NCI-H2081 (cell line): ENCODE data around the gene GJD2.
A peak's percentile ranks its signal among the peaks of the same experiment; 100 is the strongest.

ENCODE experiments used
- DNase-seq, 2 experiments: peaks; one replicate each; lab custom pipeline; 2025; lab: John Stamatoyannopoulos, UW

GJD2 gene

DNA sequence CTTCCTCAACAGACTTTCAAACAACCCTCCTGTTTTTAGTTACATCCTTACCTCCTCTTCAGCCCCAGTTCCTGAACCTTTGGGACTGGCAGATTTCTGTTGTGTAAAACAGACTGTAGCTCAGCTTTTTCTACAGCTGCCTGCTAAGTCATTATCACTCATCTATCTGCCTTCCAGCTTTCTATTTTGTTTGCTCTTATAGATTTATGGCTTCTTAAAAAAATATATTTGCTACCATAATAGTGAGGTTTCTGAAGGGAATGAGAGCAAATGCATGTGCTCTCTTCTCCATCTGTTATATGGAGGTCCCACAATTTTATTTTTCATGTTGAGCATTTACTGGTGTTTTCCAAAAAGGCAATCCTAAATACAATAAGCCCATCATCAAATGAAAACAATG, 18.2 kb upstream of the GJD2 start:
- DNase-seq, result peak in 1 of 2 experiments; percentile 12

GRCh38 chr15:34772312-34772711, 17.5 kb upstream of the GJD2 start:
- DNase-seq, result no peak

DNA sequence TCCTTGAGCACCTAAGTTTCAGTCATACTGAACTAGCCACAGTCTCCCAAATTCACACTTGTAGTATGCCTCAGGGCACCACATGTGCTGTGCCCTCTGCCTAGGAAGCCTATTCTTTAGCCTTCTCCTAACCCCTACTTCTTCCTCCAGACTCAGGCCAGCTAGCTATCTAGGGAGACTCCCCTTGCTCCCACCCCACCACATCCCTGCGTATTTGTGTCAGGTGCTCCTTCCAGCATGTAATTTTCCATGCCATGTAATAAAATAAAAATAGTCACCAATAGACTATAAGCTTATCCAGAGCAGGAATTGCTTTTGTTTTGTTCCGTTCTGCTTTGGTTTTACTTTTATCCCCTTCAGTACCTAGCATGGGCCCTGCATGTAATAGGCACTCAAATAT, 14.9 kb upstream of the GJD2 start:
- DNase-seq, result no peak

- DNase-seq, result no peak
These were observed 13.7 kb upstream of the GJD2 start for GRCh38 chr15:34768530-34768929.

DNA sequence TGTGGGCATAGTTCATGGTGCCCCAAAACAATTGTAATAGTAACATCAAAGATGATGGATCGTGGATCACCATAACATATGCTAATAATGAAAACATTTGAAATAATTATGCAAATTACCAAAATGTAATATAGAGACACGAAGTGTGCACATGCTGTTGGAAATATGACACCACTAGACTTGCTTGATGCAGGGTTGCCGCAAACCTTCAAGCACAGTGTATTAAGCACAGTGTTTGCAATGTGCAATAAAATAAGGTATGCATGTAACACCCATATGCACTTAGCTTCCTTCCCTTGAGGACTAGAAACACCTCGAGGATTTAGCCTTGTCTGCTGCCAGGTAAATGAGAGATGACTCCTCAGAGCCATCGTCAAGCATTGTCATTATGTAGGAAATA, 10.9 kb upstream of the GJD2 start:
- no peak for DNase-seq

DNA sequence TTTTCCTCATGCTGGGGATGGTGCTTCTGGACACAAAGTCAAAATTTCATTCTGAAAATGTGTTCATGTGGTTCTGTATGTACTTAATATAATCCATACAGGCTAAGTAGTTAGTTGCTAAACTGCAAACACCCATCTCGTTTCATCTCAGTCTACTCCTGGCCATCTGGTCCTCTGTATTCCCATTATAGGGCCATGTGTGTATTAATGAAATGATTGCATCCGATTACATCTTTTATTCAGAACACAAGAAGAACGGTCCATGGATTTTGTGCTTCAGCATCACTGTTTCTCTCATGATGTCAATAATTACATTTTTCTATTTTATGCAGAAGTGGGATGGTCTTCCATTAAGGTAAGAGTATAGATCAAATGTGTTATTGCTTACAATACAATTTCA, 6.1 kb upstream of the GJD2 start:
- DNase-seq, result no peak

- DNase-seq, result no peak
These were observed 5.2 kb upstream of the GJD2 start for GRCh38 chr15:34759992-34760391.

- DNase-seq, result peak; percentile 19 to 53
These were observed 4.5 kb upstream of the GJD2 start for GRCh38 chr15:34759347-34759746.

DNA sequence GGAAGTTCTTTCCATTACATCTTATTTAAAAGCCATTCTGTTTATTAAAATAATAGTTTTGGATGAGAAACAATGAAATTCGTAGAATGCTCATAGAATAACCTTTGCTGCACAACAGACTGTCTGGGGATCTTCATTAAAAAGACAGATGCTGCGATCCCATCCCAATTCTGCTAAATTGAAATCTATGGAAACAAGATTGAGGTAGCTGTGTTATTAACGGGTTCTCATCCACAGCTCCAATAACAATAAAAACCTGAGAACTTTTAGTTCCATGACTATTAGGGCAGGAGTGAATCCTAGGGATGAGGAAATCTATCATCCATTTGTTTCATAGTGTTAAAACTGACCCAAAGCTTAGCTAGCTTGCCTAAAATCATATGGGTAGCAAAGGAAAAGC, 2.5 kb upstream of the GJD2 start:
- no peak for DNase-seq

DNA sequence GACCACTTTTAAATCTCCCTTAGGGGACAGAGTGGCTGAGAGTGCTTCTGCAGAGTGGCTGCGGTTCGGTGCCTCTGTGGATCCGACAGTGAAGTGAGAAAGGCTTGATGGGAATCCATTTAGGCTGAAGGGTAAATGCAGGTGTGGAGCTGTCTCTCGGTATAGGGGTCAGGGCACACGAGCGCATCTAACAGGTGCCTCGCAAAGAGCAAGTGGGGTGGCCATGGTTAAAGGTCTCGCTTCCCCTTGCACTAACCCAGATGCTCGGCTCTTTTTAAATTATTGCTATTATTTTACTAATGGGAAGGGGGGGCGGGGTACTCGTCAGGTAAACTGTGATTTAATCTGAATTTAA, 598 bp upstream of the GJD2 start:
- DNase-seq, result no peak

- DNase-seq, result peak in 1 of 2 experiments; percentile 23
These were observed 612 bp downstream of the GJD2 start for GRCh38 chr15:34754171-34754601.

DNA sequence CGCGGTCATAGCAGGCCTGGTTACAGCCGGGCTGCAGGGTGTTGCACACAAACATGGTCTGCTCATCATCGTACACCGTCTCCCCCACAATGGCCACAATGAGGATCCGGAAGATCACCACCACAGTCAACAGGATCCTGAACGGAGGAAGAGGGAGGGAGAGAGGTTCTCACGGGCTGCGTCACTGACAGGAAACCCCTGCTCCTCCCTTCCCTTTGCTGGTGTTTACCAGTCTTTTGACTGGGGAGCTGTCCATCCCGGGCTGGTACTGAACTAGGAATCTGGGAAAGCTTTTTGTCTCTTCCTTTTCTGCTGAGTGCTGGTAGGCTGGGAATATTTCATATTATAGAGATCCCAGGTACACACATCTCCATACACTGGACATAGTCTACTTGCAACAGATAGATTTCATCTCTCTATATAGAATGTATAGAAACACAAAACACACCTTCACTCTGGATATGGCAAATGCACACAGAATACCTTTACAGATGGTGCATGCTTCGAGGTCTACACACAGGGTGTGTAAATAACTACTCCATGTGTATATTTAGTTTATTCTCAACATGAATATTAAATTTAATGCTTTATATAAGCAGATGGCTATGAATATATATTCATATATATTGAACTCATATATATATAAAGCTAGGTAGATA, 1.4 kb downstream of the GJD2 start:
- DNase-seq, result no peak

- no peak for DNase-seq
These were observed 5.1 kb downstream of the GJD2 start for GRCh38 chr15:34749691-34750090.

DNA sequence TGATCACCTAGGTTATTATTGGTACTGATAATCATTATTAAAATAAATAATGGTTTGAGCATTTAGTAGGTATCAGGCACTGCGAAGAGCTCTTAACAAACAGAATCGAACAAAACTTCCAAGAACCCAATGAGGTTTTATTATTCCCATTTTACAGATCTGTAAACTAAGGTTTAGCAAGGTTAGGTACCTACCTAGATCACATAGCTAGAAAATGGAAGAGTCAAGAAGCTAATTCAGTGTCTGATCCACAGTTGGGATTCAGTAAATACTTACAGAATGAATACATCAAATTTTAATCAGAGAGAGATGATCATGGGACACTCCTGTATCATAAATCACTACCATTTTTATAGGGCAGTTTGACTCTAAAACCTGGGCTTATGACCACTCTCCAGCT, 15.5 kb downstream of the GJD2 start:
- no peak for DNase-seq

DNA sequence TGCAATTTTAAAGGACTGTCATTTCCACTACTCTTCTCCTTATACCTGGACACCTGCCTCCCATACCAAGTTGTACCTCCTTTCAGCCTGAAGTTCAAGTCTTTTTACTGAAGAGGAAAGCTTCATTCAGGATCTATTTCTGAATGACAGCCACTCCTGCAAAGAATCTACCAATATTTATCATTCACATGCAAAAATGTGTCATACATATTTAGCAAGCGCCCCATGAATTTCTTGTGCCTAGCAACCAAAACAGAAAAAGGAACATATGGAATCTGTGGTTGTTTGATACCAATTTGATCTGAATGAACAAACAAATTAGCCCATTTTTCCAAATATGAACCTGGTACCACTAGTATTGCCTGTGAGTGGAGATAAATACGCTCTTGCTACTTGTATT, 16.8 kb downstream of the GJD2 start:
- DNase-seq, result no peak

DNA sequence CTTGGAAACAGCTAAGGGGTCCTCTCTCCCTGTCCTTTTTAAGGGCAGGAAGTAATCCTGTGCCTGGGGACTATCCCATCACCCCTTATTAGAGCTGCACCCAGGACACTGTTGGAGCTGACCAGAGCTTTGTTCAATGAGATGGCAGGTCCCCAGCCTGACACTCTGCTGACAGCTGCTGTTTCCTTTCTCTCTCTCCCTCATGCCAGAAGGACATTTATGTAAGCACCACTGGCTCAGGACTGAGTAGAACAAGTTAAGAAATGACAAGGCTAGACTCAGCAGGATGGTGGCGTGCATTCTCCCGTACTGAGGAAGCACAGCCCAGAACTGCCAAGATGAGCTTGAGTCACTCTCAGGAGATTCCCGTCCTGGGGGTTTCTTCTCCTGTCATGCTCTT, 17.3 kb downstream of the GJD2 start:
- no peak for DNase-seq

DNA sequence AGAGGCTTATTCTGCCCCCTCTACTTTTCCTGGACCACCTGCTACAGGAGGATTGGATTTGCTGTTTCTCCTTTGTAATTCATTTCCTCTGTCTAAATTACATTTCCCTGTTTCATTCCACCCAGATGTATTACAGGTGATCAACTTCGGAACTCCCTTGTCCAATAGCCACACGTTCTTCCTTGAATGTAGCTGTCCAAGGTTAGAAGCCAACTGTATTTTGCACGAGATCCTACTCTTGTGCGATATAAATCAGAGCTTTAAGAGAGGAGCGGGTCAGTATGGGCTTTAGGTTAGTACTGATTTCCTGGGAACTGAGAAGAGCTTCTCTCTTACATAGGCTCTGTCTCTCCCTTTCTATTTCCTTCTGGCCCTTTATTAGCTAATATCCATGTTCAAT, 20.5 kb downstream of the GJD2 start:
- DNase-seq, result no peak

DNA sequence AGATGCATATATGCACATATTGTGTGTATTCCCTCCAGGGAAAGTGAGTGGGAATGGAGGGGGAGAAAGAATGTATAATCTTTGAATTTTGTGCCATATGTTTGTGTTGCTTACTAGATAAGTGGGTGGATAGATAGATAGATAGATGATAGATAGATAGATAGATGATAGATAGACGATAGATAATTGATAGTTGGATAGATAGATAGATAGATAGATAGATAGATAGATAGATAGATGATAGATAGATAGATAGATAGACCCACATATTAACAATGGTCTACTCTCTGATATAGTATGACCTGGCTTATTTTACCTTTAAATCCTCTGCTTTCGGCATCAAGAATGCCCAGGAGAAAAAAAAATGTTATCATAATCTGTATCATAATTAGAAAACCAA, 21.2 kb downstream of the GJD2 start:
- no peak for DNase-seq

DNA sequence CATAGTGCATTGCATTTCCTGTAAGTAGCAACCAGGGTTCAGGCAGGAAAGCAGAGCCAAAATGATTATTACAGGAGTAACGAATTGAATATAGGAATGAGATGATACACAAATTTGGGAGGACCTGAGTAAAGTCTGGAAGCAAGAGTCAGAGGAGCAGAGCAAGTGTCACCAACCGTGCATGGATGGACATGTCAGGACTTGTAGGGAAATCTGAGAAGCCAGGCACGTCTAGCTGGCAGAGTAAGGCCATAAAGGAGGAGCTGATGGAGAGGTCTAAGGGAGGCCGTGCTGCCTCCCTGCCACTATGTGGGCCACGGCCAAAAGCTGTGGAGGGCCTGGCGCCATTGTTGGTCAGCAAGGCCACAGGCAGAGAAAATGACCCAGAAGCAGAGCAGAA, 22.4 kb downstream of the GJD2 start:
- DNase-seq, result no peak

GRCh38 chr15:34730701-34731100, 24.1 kb downstream of the GJD2 start:
- DNase-seq, result no peak

DNA sequence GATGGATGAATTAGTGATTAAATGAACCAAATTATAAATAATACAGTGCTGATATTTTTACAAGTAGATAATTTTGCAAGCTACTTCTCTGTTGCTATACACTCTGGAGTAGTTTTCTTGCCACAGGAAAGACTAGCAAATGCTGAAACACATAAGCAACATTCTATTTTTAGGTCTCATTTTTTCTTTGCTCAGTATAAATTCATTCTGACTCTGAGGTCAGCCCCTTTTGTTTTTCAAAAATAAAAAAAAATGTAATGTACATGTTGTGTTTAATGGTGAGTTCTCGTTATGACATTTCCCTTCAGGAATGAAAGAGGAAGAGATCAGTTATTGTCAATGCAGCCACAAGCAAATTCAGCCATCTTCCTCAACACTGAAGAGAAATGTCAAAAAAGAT, 24.9 kb downstream of the GJD2 start:
- DNase-seq, result no peak

GRCh38 chr15:34729056-34729455, 25.7 kb downstream of the GJD2 start:
- no peak for DNase-seq

GRCh38 chr15:34726406-34727100, 28.2 kb downstream of the GJD2 start:
- DNase-seq, result no peak

- DNase-seq, result no peak
These were observed 29.2 kb downstream of the GJD2 start for GRCh38 chr15:34725556-34725955.
